Thymus (tissue), 11 donors: ENCODE results near the gene NCAN. TPM values are rescaled to one million over a fixed set of nuclear protein-coding genes. Genes with fewer than 3 reads are reported as not detected.

Experiments used
- DNase-seq, 9 donors: peaks; one replicate each; pipeline ENCODE4 v3.0.0-alpha.2; 2013; ENCODE audit warnings: low spot score in 9 of 9, low read depth in 6 of 9, missing footprints in 1 of 9
- H3K27ac ChIP-seq, 2 donors: one replicate each; pipeline ENCODE4 v1.5.1; 2013; ENCODE audit warnings: control low read depth in 1 of 2, low read depth in 1 of 2, low read length in 1 of 2, mild to moderate bottlenecking in 1 of 2, moderate library complexity in 1 of 2
- H3K27me3 ChIP-seq, 2 donors: one replicate each; pipeline ENCODE4 v1.5.1; 2013; ENCODE audit warnings: low read length in 1 of 2; ENCODE audit not compliant: control insufficient read depth in 2 of 2, insufficient read depth in 1 of 2
- H3K36me3 ChIP-seq, 2 donors: one replicate each; pipeline ENCODE4 v1.5.1; 2013; ENCODE audit warnings: low read length in 1 of 2, mild to moderate bottlenecking in 1 of 2, moderate library complexity in 1 of 2; ENCODE audit not compliant: control insufficient read depth in 2 of 2, insufficient read depth in 2 of 2
- H3K4me1 ChIP-seq, 2 donors: one replicate each; pipeline ENCODE4 v1.5.1; 2013; ENCODE audit warnings: low read length in 2 of 2; ENCODE audit not compliant: control insufficient read depth in 2 of 2, insufficient read depth in 2 of 2
- H3K4me3 ChIP-seq, 2 donors: one replicate each; pipeline ENCODE4 v1.5.1; 2013; ENCODE audit warnings: low read length in 2 of 2, control low read depth in 1 of 2, mild to moderate bottlenecking in 1 of 2
- H3K9me3 ChIP-seq, 2 donors: one replicate each; pipeline ENCODE4 v1.5.1; 2013; ENCODE audit warnings: low read length in 1 of 2, mild to moderate bottlenecking in 1 of 2; ENCODE audit not compliant: control insufficient read depth in 2 of 2, insufficient read depth in 1 of 2
- WGBS: extraction: QIAGEN DNeasy Blood & Tissue Kit; methylation state at CpG from one replicate; pipeline ENCODE4 v1.1.7; 2013; 5-methylcytosine and 5-hydroxymethylcytosine counted together
- polyA plus RNA-seq: library from polyadenylated mRNA; stranded (reverse); fragments of 200-250 nt; gene quantifications from one replicate; pipeline ENCODE4 v1.2.3, GENCODE V29; 2013
- total RNA-seq: library from RNA; stranded (reverse); fragments of 120-200 nt; gene quantifications from one replicate; pipeline ENCODE4 v1.2.4, GENCODE V29; 2013
- donor health status: healthy.

The NCAN gene
- total and polyA plus RNA-seq, 2 donors: 0.14 to 0.27 TPM

- Histone ChIP-seq H3K9me3 (no peaks in the 10 kb centered on the region), H3K27ac (no peak overlapping the region), H3K36me3 (peaks cover 6 to 10% of the 10 kb centered on the region in 2 donors), H3K27me3 (peaks cover 18 to 50% of the 10 kb centered on the region in 2 donors), H3K4me3 (no peak overlapping the region), H3K4me1 (no peaks in the 10 kb centered on the region)
- WGBS: 97% methylated on average over 8 of the region's 8 CpGs
- no peak for DNase-seq
Measured at GRCh38 chr19:19270749-19271571, 59.2 kb downstream of the NCAN start.

- no peak overlapping the region for H3K4me3 ChIP-seq
- no peaks in the 10 kb centered on the region for H3K4me1 ChIP-seq
- WGBS: 96% methylated on average over 8 of the region's 8 CpGs
Measured at GRCh38 chr19:19271828-19272599, 60.3 kb downstream of the NCAN start.

GRCh38 chr19:19274146-19274545 lies 62.4 kb downstream of the NCAN start:
- no peak overlapping the region for H3K27ac ChIP-seq
- H3K36me3 ChIP-seq: peaks cover 33 to 42% of the 10 kb centered on the region in 2 donors
- no peak for DNase-seq
- H3K27me3 ChIP-seq: peaks cover 18 to 50% of the 10 kb centered on the region in 2 donors
- no peaks in the 10 kb centered on the region for H3K4me1 ChIP-seq
- no peak overlapping the region for H3K4me3 ChIP-seq
- WGBS: 94% methylated on average over 8 of the region's 8 CpGs
- H3K9me3 ChIP-seq: no peaks in the 10 kb centered on the region

More at GRCh38 chr19:19271828-19272599, 60.3 kb downstream of the NCAN start:
- H3K27me3 ChIP-seq: peaks cover 18 to 50% of the 10 kb centered on the region in 2 donors
- no peak for DNase-seq
- no peaks in the 10 kb centered on the region for H3K9me3 ChIP-seq
- H3K36me3 ChIP-seq: peaks cover 14 to 21% of the 10 kb centered on the region in 2 donors
- H3K27ac ChIP-seq: no peak overlapping the region

GRCh38 chr19:19274716-19275565 lies 63.2 kb downstream of the NCAN start:
- Histone ChIP-seq H3K9me3 (no peaks in the 10 kb centered on the region), H3K27me3 (peaks cover 18 to 48% of the 10 kb centered on the region in 2 donors), H3K27ac (no peak overlapping the region), H3K36me3 (peaks cover 41 to 50% of the 10 kb centered on the region in 2 donors), H3K4me3 (no peak overlapping the region), H3K4me1 (no peaks in the 10 kb centered on the region)
- WGBS: 65% methylated on average over 9 of the region's 9 CpGs
- no peak for DNase-seq

GRCh38 chr19:19276386-19276785 lies 64.6 kb downstream of the NCAN start:
- DNase-seq: no peak
- Histone ChIP-seq H3K4me3 (no peak overlapping the region), H3K27ac (no peak overlapping the region), H3K4me1 (no peaks in the 10 kb centered on the region), H3K27me3 (peaks cover 18 to 36% of the 10 kb centered on the region in 2 donors), H3K9me3 (no peaks in the 10 kb centered on the region), H3K36me3 (peaks cover 55 to 64% of the 10 kb centered on the region in 2 donors)
- WGBS: 97% methylated on average over 12 of the region's 12 CpGs

- H3K4me3 ChIP-seq: no peak overlapping the region
- WGBS: 97% methylated on average over 20 of the region's 20 CpGs
- H3K4me1 ChIP-seq: no peaks in the 10 kb centered on the region
- H3K36me3 ChIP-seq: peaks cover 58 to 69% of the 10 kb centered on the region in 2 donors
- H3K9me3 ChIP-seq: no peaks in the 10 kb centered on the region
- peaks cover 16 to 33% of the 10 kb centered on the region in 2 donors for H3K27me3 ChIP-seq
- no peak for DNase-seq
- no peak overlapping the region for H3K27ac ChIP-seq
Measured at GRCh38 chr19:19276851-19277250, 65.1 kb downstream of the NCAN start.

- WGBS: 98% methylated on average over 7 of the region's 7 CpGs
- Histone ChIP-seq H3K27me3 (peaks cover 3 to 18% of the 10 kb centered on the region in 2 donors), H3K36me3 (peaks cover 63 to 80% of the 10 kb centered on the region in 2 donors), H3K4me1 (no peaks in the 10 kb centered on the region), H3K9me3 (no peaks in the 10 kb centered on the region), H3K4me3 (no peak overlapping the region), H3K27ac (no peak overlapping the region)
- DNase-seq: no peak
Measured at GRCh38 chr19:19278315-19278714, 66.6 kb downstream of the NCAN start.

GRCh38 chr19:19279062-19279612 lies 67.4 kb downstream of the NCAN start:
- Histone ChIP-seq H3K36me3 (peaks cover 67 to 87% of the 10 kb centered on the region in 2 donors), H3K27ac (no peak overlapping the region), H3K4me3 (no peak overlapping the region), H3K9me3 (no peaks in the 10 kb centered on the region), H3K4me1 (no peaks in the 10 kb centered on the region), H3K27me3 (peaks cover 0 to 10% of the 10 kb centered on the region in 2 donors)
- DNase-seq: no peak
- WGBS: 98% methylated on average over 19 of the region's 19 CpGs
